Mesothelial cell of epicardium (in vitro differentiated cells): ENCODE measurements around the gene IDI2. TPM values are rescaled to one million over a fixed set of nuclear protein-coding genes. Genes with fewer than 3 reads are reported as not detected.

Experiments
- DNase-seq, 2 experiments: peaks; one replicate each; pipeline ENCODE4 v3.0.0; 2021; ENCODE audit warnings: low spot score in 2 of 2; ENCODE audit not compliant: unreplicated experiment in 2 of 2
- H3K27ac Mint-ChIP-seq: 2 replicates; pipeline ENCODE4 v1.8.0; 2021; ENCODE audit warnings: mixed read lengths
- H3K27me3 Mint-ChIP-seq: 2 replicates; pipeline ENCODE4 v1.8.0; 2021; ENCODE audit warnings: low read depth, mixed read lengths
- H3K36me3 Mint-ChIP-seq: 2 replicates; pipeline ENCODE4 v1.8.0; 2021; ENCODE audit warnings: mixed read lengths
- H3K4me1 Mint-ChIP-seq: 2 replicates; pipeline ENCODE4 v1.8.0; 2021; ENCODE audit warnings: mixed read lengths
- H3K4me3 Mint-ChIP-seq: 2 replicates; pipeline ENCODE4 v1.8.0; 2021; ENCODE audit warnings: mild to moderate bottlenecking, moderate library complexity, mixed read lengths
- H3K9me3 Mint-ChIP-seq: 2 replicates; pipeline ENCODE4 v1.8.0; 2021; ENCODE audit warnings: mixed read lengths
- total RNA-seq: library from RNA; stranded (reverse); gene quantifications from 3 replicates; pipeline ENCODE4 v1.2.1, GENCODE V29; 2021
- TF ChIP-seq, protein P1 (sequence below): fragments of 200-600 bp; sonication (generic); IDR thresholded peaks from one replicate; pipeline ENCODE4 v1.5.0; 2021; ENCODE audit warnings: antibody characterized with exemption; ENCODE audit not compliant: unreplicated experiment

Gene IDI2
- total RNA-seq, 1 donor from 2014 or later, result not detected

DNA sequence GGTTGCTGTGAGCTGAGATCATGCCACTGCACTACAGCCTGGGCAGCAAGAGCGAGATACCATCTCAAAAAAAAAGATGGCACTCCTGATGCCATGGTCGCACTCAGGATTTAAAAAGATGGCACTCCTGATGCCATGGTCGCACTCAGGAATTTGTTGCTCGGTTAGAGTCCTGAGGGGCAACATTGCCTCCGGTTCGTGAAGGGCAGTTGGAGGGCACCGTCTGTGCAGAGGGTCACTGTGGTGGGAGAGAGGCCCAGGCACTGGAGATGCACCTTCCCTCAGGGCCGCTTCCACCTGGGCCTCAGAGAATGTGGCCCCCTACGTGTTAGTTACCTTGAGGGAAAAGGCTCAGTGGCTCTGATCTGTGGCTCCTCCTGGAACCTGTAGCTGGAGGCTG lies 19.1 kb downstream of the IDI2 start:
- H3K4me1 Mint-ChIP-seq, result peaks cover 2% of the 10 kb centered on the region
- no peaks in the 10 kb centered on the region for H3K27me3 Mint-ChIP-seq
- no peak overlapping the region for H3K4me3 Mint-ChIP-seq
- H3K27ac Mint-ChIP-seq, result no peak overlapping the region
- peaks cover 62% of the 10 kb centered on the region for H3K36me3 Mint-ChIP-seq
- DNase-seq, result no peak
- TF ChIP-seq, protein P1, sequence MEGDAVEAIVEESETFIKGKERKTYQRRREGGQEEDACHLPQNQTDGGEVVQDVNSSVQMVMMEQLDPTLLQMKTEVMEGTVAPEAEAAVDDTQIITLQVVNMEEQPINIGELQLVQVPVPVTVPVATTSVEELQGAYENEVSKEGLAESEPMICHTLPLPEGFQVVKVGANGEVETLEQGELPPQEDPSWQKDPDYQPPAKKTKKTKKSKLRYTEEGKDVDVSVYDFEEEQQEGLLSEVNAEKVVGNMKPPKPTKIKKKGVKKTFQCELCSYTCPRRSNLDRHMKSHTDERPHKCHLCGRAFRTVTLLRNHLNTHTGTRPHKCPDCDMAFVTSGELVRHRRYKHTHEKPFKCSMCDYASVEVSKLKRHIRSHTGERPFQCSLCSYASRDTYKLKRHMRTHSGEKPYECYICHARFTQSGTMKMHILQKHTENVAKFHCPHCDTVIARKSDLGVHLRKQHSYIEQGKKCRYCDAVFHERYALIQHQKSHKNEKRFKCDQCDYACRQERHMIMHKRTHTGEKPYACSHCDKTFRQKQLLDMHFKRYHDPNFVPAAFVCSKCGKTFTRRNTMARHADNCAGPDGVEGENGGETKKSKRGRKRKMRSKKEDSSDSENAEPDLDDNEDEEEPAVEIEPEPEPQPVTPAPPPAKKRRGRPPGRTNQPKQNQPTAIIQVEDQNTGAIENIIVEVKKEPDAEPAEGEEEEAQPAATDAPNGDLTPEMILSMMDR, result no peak
- H3K9me3 Mint-ChIP-seq, result peaks cover 14% of the 10 kb centered on the region

DNA sequence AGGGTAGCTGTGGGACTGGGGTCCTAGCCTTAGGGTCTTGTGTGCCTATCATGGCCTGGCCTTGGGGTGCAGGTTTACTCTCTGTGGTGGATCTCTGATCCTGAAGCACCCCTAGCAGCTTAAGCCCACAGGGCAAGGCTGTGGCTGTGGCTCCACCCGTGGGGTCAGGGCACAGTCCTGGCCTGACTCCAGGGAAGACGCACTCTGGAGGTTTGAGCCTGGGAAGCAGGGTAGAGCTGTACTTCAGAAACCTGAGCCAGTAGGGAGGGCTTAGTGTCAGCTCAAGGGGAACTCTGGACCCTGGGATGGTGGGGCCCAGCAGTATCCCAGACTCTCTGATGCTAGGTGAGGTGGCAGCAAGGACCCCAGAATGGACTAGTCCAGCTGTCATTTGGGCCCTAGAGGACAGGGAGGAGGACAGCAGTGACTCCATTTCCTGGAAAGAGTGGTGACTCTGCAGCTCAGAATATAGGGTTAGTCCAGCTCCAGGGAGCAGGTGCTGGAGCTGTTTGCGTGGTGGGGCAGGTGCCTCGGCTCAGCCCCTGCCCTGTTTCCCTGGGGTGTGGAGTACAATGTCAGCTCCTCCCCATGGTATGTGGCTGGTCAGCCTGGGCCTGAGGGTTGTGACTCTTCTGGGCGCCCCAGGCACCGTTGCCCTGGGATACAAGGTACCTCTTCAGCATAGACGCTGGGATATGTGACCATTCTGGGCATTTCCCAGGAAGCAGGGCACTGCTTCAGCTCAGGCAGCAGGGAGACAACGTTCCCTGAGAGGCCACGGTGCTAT lies 21.6 kb downstream of the IDI2 start:
- H3K36me3 Mint-ChIP-seq, result peaks cover 71% of the 10 kb centered on the region

DNA sequence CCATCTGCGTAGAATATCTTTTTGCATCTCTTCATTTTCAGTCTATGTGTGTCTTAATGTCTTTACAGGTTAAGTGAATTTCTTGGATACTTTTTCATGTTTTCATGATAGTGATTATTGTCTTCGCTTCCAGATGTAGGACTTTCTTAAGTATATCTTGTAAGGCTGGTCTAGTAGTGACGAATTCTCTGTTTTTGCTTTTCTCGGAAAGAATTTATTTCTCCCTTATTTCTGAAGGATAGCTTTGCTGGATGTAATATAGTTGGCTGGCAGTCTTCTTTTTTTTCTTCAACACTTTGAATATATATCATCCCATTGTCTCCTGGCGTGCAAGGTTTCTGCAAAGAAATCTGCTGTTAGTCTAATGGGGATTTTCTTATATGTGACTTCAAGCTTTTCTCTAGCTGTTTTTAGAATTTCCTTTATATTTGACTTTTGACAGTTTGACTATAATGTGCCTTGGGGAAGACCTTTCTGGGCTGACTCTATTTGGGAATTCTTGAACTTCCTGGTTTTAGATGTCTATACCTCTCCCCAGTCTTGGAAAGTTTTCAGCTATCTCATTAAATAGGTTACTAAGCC lies 23.1 kb downstream of the IDI2 start:
- no peak for DNase-seq
- H3K4me1 Mint-ChIP-seq, result no peaks in the 10 kb centered on the region
- H3K36me3 Mint-ChIP-seq, result peaks cover 77% of the 10 kb centered on the region
- no peak overlapping the region for H3K4me3 Mint-ChIP-seq
- TF ChIP-seq, protein P1, result no peak
- peaks cover 26% of the 10 kb centered on the region for H3K9me3 Mint-ChIP-seq
- H3K27me3 Mint-ChIP-seq, result no peaks in the 10 kb centered on the region
- H3K27ac Mint-ChIP-seq, result no peak overlapping the region

More for the DNA sequence above, 21.6 kb downstream of the IDI2 start:
- Mint-ChIP-seq H3K27me3 (no peaks in the 10 kb centered on the region), H3K9me3 (peaks cover 26% of the 10 kb centered on the region), H3K4me1 (peaks cover 2% of the 10 kb centered on the region), H3K27ac (no peak overlapping the region), H3K4me3 (no peak overlapping the region)
- DNase-seq, result no peak
- TF ChIP-seq, protein P1, result no peak

DNA sequence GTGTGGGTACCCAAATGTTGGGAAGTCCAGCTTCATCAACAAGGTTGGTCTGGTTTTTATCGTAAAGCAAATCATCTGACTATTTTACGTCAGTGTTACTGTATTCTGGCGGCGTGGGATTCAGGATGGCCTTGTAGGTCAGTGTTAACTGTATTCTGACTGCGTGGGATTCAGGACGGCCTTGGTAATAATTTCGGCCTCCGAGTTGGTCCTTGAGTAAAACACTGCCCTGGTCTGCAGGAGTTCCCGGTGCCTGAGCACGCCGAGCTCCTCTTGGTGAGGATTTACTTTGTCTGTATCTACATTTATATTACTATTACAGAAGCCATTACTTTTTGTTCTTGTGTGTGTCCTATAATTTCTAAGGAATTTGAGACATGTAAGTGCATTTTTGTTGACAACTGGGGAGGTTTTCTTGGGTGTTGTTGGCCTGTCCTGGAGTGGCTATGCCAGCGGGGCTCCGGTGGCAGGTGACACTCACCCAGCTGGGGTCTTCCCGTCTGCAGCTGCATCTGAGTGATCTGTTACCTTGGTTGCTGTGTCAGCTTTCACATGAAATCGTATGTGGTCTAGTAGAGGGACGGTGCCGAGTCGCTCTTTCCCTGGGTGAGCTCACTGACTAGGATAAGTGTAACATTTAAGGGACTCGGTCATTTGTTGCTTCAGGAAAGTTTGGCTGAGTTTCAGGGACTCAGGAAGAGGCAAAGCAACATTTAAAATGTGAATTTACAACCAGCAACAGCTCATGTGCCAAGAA lies 28.2 kb downstream of the IDI2 start:
- Mint-ChIP-seq H3K27me3 (no peaks in the 10 kb centered on the region), H3K9me3 (peaks cover 18% of the 10 kb centered on the region), H3K27ac (no peak overlapping the region), H3K4me1 (no peaks in the 10 kb centered on the region), H3K36me3 (peaks cover 79% of the 10 kb centered on the region), H3K4me3 (no peak overlapping the region)
- TF ChIP-seq, protein P1, result no peak
- DNase-seq, result no peak

DNA sequence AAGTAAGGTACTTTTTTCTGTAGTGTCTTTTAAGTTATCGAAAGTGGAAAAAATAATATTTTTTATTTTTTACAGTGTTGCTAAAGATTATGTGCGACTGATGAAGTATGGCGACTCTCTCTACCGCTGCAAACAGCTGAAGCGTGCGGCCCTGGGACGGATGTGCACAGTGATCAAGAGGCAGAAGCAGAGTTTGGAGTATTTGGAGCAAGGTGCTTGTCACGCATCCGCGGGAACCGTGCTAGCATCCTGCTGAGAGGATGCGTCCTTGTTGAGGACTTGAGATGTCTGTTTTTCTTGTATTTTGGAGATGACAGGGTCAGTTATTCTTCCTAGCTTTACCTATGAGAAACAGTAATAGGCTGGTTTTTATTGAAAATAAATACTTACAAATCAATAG lies 29.6 kb downstream of the IDI2 start:
- no peak for DNase-seq
- H3K9me3 Mint-ChIP-seq, result peaks cover 7% of the 10 kb centered on the region
- no peak overlapping the region for H3K4me3 Mint-ChIP-seq
- H3K36me3 Mint-ChIP-seq, result peaks cover 72% of the 10 kb centered on the region
- H3K27me3 Mint-ChIP-seq, result no peaks in the 10 kb centered on the region
- H3K27ac Mint-ChIP-seq, result no peak overlapping the region
- H3K4me1 Mint-ChIP-seq, result no peaks in the 10 kb centered on the region
- TF ChIP-seq, protein P1, result no peak
